ENCODE data around the gene SORCS3. TPM values are rescaled to one million over a fixed set of nuclear protein-coding genes. Genes with fewer than 3 reads are reported as not detected.
A peak's percentile ranks its signal among the peaks of the same experiment; 100 is the strongest.

The SORCS3 gene
- total and polyA plus RNA-seq, 11 donors, result 0.03 to 0.19 (median 0.05) TPM; not detected in 8

DNA sequence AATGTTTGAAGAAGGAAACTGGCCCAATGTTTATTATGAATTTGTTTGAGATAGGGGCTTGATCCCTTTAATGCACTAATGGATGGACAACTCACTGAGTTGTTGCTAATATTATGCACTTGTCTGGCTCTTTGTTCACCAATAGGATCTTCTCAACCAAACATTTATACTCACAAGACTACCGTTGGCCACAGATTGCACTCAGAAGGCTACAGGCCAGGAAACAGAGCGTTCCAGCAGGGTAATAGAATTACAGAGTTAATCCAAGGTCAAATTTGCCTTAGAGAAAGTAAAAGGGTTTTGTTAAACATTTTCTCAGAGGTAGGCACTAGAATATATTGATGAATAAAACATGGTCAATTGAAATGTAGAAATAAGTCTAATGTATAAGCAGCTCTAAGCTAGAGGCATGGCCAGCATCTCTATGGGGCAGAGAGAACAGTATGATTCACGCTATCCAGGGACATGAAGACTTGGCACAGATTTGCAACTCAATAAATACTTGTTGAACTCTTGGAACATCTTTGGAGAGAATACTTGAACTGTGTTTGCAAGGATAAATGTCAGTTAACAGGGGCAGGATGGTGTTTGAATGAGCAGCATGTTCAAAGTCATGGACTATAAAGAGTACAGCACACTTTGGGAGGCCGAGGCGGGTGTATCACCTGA, 606.9 kb downstream of the SORCS3 start:
- Histone ChIP-seq H3K4me1 (no peaks in the 10 kb centered on the region), H3K4me3 (no peak overlapping the region), H3K27ac (no peak overlapping the region), H3K27me3 (no peaks in the 10 kb centered on the region), H3K9me3 (no peaks in the 10 kb centered on the region), H3K36me3 (no peaks in the 10 kb centered on the region)
- DNase-seq (no peak), ATAC-seq (peak in 1 of 4 donors; percentile 48)
- WGBS, 4 donors, result 71 to 83% (median 76%) methylated on average over 5 of the region's 5 CpGs
- intact Hi-C loops (cut with DNase I), result no loop called here
- TF ChIP-seq, protein P1, sequence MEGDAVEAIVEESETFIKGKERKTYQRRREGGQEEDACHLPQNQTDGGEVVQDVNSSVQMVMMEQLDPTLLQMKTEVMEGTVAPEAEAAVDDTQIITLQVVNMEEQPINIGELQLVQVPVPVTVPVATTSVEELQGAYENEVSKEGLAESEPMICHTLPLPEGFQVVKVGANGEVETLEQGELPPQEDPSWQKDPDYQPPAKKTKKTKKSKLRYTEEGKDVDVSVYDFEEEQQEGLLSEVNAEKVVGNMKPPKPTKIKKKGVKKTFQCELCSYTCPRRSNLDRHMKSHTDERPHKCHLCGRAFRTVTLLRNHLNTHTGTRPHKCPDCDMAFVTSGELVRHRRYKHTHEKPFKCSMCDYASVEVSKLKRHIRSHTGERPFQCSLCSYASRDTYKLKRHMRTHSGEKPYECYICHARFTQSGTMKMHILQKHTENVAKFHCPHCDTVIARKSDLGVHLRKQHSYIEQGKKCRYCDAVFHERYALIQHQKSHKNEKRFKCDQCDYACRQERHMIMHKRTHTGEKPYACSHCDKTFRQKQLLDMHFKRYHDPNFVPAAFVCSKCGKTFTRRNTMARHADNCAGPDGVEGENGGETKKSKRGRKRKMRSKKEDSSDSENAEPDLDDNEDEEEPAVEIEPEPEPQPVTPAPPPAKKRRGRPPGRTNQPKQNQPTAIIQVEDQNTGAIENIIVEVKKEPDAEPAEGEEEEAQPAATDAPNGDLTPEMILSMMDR (IDR thresholded peaks at IDR 0.05), result no peak
- TF ChIP-seq POLR2A (IDR thresholded peaks at IDR 0.05), result no peak

DNA sequence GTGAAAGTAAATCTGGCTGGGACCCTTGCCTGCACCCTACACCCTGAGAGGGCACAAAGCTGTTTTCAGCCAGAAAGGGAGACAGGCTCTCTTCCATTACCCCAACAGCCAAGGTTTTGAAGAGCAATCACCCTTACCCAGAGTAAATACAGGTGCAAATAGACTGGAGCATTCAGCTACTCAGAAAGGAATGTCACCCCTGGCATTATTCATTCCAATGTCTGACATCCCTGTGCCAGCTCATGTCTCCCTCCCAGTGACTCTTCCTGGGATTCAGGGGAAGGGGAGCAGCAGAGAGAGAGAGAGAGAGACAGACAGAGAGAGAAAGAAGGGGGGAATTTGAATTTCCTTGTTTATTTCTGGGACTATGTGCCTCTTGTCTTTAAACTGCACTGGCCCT, 611.8 kb downstream of the SORCS3 start:
- intact Hi-C loops (cut with DNase I), result no loop called here
- ATAC-seq (no peak), DNase-seq (no peak)
- H3K9me3 ChIP-seq, result no peaks in the 10 kb centered on the region
- H3K4me3 ChIP-seq, result no peak overlapping the region
- TF ChIP-seq POLR2A (IDR thresholded peaks at IDR 0.05), result no peak
- TF ChIP-seq, protein P1 (IDR thresholded peaks at IDR 0.05), result no peak
- no peaks in the 10 kb centered on the region for H3K27me3 ChIP-seq
- no peaks in the 10 kb centered on the region for H3K36me3 ChIP-seq
- no peaks in the 10 kb centered on the region for H3K4me1 ChIP-seq
- no peak overlapping the region for H3K27ac ChIP-seq

DNA sequence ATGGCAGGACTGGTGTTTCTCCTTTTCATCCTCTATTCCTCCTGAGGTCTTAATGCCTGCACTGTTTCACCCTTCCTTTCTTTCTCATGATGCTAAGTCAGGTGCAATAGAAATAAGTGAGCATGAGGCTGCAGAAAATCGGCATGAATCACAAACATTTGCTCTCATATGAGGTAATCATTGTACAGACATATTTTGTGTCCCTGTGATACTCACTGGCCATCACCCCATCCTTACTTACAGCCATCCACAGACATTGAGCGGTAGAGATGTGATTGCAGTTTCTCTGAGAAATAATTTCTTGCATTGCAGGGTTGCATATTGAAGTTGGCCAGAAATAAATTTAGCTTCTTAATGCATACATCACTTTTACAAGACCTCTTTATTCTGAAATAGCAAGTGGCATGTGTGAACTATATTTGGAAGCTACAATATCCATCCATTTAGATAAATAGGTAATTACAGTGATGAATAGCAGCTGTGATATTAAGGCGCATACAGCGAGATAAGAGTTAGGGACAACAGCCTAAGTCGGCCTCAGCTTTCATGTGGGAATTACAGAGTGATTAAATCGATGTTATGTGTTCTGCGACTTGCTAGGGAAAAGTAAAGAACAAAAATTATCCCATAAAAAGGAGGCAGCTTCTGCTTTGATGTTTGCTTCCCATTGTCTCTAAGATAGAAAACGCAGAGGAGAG, 612.6 kb downstream of the SORCS3 start:
- no peaks in the 10 kb centered on the region for H3K9me3 ChIP-seq
- H3K27me3 ChIP-seq, result no peaks in the 10 kb centered on the region
- no peak overlapping the region for H3K27ac ChIP-seq
- H3K4me1 ChIP-seq, result no peaks in the 10 kb centered on the region
- TF ChIP-seq, protein P1 (IDR thresholded peaks at IDR 0.05), result no peak
- TF ChIP-seq POLR2A (IDR thresholded peaks at IDR 0.05), result no peak
- intact Hi-C loops (cut with DNase I), result no loop called here
- 55 to 60% (median 57%) methylated on average over 8 of the region's 8 CpGs for WGBS, 4 donors
- ATAC-seq (no peak), DNase-seq (no peak)
- H3K36me3 ChIP-seq, result no peaks in the 10 kb centered on the region
- H3K4me3 ChIP-seq, result no peak overlapping the region

DNA sequence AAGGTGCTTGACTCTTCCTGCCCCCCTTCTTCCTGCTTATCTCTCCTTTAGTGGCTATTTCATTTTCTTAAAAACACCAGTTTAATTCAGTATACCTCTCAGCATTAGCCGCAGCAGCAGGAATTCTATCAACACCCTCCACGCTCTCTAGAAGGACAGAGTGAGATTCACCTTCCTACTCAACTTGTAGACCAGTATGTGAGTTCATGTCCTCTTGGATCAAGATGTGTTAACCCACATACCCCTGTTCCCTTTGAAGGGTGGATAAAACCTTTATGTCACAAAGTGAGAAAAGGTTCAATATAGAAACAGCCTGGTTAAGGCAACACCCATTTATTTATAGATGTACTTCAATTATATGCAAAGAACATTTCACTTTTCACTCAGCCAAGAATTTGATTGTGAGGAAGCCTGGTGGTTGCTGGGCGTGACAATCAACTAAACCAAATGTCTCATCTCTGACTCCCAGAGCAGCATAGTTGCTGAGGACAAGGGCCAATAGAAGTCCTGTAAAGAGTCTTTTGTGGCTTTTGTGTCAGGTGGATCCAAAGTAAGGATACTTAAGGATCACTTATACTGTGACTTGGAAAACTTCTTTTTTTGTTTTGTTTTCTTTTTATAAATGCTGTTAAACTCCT, 617.1 kb downstream of the SORCS3 start:
- WGBS, 4 donors, result 55 to 65% (median 60%) methylated on average over 3 of the region's 3 CpGs
- TF ChIP-seq, protein P1 (IDR thresholded peaks at IDR 0.05), result no peak
- TF ChIP-seq POLR2A (IDR thresholded peaks at IDR 0.05), result no peak
- Histone ChIP-seq H3K4me3 (no peak overlapping the region), H3K27me3 (no peaks in the 10 kb centered on the region), H3K36me3 (no peaks in the 10 kb centered on the region), H3K4me1 (no peaks in the 10 kb centered on the region), H3K27ac (no peak overlapping the region), H3K9me3 (no peaks in the 10 kb centered on the region)
- intact Hi-C loops (cut with DNase I), result no loop called here
- no peak for DNase-seq
- ATAC-seq, result no peak
